Measurements from ENCODE around the gene ILK. TPM values are rescaled to one million over a fixed set of nuclear protein-coding genes. Genes with fewer than 3 reads are reported as not detected.

Gene ILK
- total and polyA plus RNA-seq, 2 of the 13 experiments (the other 11 are each of a cell fraction or from before 2014, with no cell fraction given), result 70.3 to 108 TPM

- ChIA-PET CTCF (ENCODE audit: low intra/inter-chr PET ratio, low total read pairs) (no interaction called here), POLR2A (interaction anchor here (1.9 to 3.1 kb wide), 3 partner anchors 9 to 132 kb away, joined by 8 to 24 read pairs (median 17); partner anchors contain the start of genes ARFIP2, ILK, RRP8 and TIMM10B)
- Histone ChIP-seq H3K9ac (ENCODE audit: insufficient read depth, low read depth, low read length) (no peak overlapping the region), H3K27me3 (ENCODE audit: control insufficient read depth in 1 of 2, insufficient read depth in 2 of 2, low read length in 2 of 2) (no peaks in the 10 kb centered on the region), H3K4me2 (ENCODE audit: low read depth, low read length) (no peak overlapping the region), H3K27ac (ENCODE audit: extremely low read length, insufficient read depth, low read length) (no peak overlapping the region), H2AFZ (ENCODE audit: low read length) (no peak overlapping the region), H3K4me3 (replicated peaks in 1 of 3; ENCODE audit: insufficient read depth in 1 of 3, low read depth in 2 of 3, low read length in 3 of 3) (no peak overlapping the region), H3K36me3 (replicated peaks in 1 of 2; ENCODE audit: control insufficient read depth in 1 of 2, insufficient read depth in 2 of 2, low read length in 2 of 2) (peaks cover 21 to 40% of the 10 kb centered on the region in 2 experiments), H3K79me2 (ENCODE audit: insufficient read depth, low read length) (peaks cover 1% of the 10 kb centered on the region), H3K4me1 (ENCODE audit: insufficient read depth, low read length) (peaks cover 36% of the 10 kb centered on the region), H4K20me1 (ENCODE audit: insufficient read depth, low read length) (no peaks in the 10 kb centered on the region), H3K9me3 (ENCODE audit: low read length) (no peaks in the 10 kb centered on the region)
- TF ChIP-seq GATAD2A (CRISPR knock-in tag; IDR thresholded peaks at IDR 0.05) (no peak), ZNF225 (CRISPR knock-in tag; IDR thresholded peaks at IDR 0.05) (no peak), ATM (IDR thresholded peaks at IDR 0.05; ENCODE audit: borderline replicate concordance) (no peak), ESRRA (CRISPR knock-in tag; IDR thresholded peaks at IDR 0.05; ENCODE audit: low read depth) (no peak), MEIS1 (CRISPR knock-in tag; IDR thresholded peaks at IDR 0.05; ENCODE audit: borderline replicate concordance) (no peak), HOXA3 (CRISPR knock-in tag; IDR thresholded peaks at IDR 0.05) (no peak)
- no TSS peak for BruUV-seq (replicated peaks)
- intact Hi-C loops (cut with micrococcal nuclease; ENCODE audit: unreplicated experiment), result loop anchor here (5.0 kb wide), 1 partner anchor 131 kb away; the partner anchor contains the start of genes ARFIP2 and TIMM10B
- no peak for DNase-seq (ENCODE audit: low spot score)
- no peak for FAIRE-seq
- 94% methylated on average over 3 of the region's 3 CpGs for WGBS (ENCODE audit: low lambda C conversion rate)
- no peak for ATAC-seq
- in situ Hi-C loops (cut with HindIII; ENCODE audit: extremely low pct_ligation_motif_present, low pct_unique_long_range_greater_than_20kb), result no loop called here
Measured at GRCh38 chr11:6613496-6613895, 9.9 kb downstream of the ILK start.

- H2AFZ ChIP-seq (ENCODE audit: low read length), result no peak overlapping the region
- FAIRE-seq (no peak), DNase-seq (ENCODE audit: low spot score) (no peak), ATAC-seq (no peak)
- peaks cover 36% of the 10 kb centered on the region for H3K4me1 ChIP-seq (ENCODE audit: insufficient read depth, low read length)
- ChIA-PET CTCF (ENCODE audit: low intra/inter-chr PET ratio, low total read pairs) (no interaction called here), POLR2A (interaction anchor here (0.6 kb wide), 1 partner anchor 71 kb away, joined by 4 read pairs; no protein-coding TSS in a partner anchor)
- intact Hi-C loops (cut with micrococcal nuclease; ENCODE audit: unreplicated experiment), result loop anchor here (5.0 kb wide), 1 partner anchor 132 kb away; the partner anchor contains the start of genes ARFIP2 and TIMM10B
- in situ Hi-C loops (cut with HindIII; ENCODE audit: extremely low pct_ligation_motif_present, low pct_unique_long_range_greater_than_20kb), result no loop called here
- H4K20me1 ChIP-seq (ENCODE audit: insufficient read depth, low read length), result no peaks in the 10 kb centered on the region
- 90% methylated on average over 2 of the region's 2 CpGs for WGBS (ENCODE audit: low lambda C conversion rate)
- no peak overlapping the region for H3K9ac ChIP-seq (ENCODE audit: insufficient read depth, low read depth, low read length)
- H3K27ac ChIP-seq (ENCODE audit: extremely low read length, insufficient read depth, low read length), result no peak overlapping the region
- peaks cover 13 to 30% of the 10 kb centered on the region in 2 experiments for H3K36me3 ChIP-seq (replicated peaks in 1 of 2; ENCODE audit: control insufficient read depth in 1 of 2, insufficient read depth in 2 of 2, low read length in 2 of 2)
- H3K79me2 ChIP-seq (ENCODE audit: insufficient read depth, low read length), result peaks cover 7% of the 10 kb centered on the region
- H3K9me3 ChIP-seq (ENCODE audit: low read length), result no peaks in the 10 kb centered on the region
- H3K4me3 ChIP-seq (replicated peaks in 1 of 3; ENCODE audit: insufficient read depth in 1 of 3, low read depth in 2 of 3, low read length in 3 of 3), result no peak overlapping the region
- H3K27me3 ChIP-seq (ENCODE audit: control insufficient read depth in 1 of 2, insufficient read depth in 2 of 2, low read length in 2 of 2), result no peaks in the 10 kb centered on the region; a peak in 1 of 5 replicates
- H3K4me2 ChIP-seq (ENCODE audit: low read depth, low read length), result no peak overlapping the region
- no TSS peak for BruUV-seq (replicated peaks)
- TF ChIP-seq ZNF432 (CRISPR knock-in tag; IDR thresholded peaks at IDR 0.05; ENCODE audit: borderline replicate concordance) (no peak), CBX2 (IDR thresholded peaks at IDR 0.05; ENCODE audit: low read depth, low read length) (no peak), CBX2 (CRISPR knock-in tag; IDR thresholded peaks at IDR 0.05; ENCODE audit: low read depth) (no peak), ZBED4 (CRISPR knock-in tag; IDR thresholded peaks at IDR 0.05; ENCODE audit: borderline replicate concordance) (no peak), TRIM24 (CRISPR knock-in tag; IDR thresholded peaks at IDR 0.05) (no peak)
Measured at GRCh38 chr11:6614446-6614845, 10.9 kb downstream of the ILK start.
